HG02571 (cell line): ENCODE measurements around the gene SLC16A10.
"Not testable (repeated sequence)": the region's sequence is repeated elsewhere in the genome, so short reads cannot be mapped to it uniquely, and the experiment has no call there.

Source experiments
- ATAC-seq: cut with Tn5 transposase; IDR thresholded peaks from one replicate; pipeline ENCODE4 v1.9.1; 2021; ENCODE audit warnings: mild to moderate bottlenecking, moderate library complexity; ENCODE audit not compliant: unreplicated experiment

The SLC16A10 gene

DNA sequence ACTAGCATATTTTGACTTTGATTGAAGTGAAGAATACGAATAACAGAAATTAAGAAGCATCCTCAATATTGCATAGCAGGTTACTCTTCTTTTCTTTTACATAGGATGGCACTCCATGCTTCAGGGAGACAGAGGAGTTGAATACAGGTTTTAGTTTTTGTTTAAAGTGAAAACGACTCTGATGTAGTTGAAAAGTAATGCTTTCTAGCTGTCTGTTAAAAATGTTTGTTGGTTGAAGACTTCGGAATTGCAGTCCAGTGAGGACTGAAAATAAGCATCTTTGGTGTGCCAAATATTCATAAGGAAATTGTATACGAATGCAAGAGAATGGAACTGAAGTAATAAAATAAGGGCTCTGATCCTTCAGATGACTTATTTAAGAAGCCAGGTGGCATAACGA is 618 bp upstream of the SLC16A10 start:
- ATAC-seq: no peak

DNA sequence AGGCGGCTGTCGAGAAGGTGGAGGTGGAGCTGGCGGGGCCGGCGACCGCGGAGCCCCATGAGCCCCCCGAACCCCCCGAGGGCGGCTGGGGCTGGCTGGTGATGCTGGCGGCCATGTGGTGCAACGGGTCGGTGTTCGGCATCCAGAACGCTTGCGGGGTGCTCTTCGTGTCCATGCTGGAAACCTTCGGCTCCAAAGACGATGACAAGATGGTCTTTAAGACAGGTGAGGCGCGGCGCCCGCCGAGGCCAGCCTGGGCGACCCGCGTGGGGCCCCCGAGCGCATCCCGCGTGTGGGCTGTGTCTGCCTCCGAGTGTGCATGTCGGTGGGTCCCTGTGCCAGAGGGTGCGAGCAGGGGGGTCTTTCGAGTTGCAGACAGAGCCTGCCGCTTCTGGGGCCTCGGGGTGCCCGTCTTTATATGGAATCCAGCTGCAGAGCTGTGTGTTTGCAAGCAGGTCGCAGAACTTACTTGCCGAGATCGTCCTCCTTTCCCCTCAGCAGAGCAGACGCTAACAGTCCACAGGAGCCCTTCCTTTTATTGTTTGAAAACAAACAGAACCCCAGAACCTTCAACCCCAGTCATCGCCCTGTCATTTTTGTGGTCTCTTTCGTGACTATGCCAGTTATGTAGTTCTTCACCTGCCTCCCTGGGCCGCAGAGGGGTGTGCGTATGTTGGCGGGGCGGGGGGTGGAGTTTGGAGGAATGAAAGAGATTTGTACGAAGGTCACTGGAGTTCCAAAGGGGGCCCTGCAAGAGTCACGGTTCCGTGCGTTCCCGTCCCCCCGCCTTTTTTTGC is 766 bp downstream of the SLC16A10 start:
- peak; percentile 22 for ATAC-seq

DNA sequence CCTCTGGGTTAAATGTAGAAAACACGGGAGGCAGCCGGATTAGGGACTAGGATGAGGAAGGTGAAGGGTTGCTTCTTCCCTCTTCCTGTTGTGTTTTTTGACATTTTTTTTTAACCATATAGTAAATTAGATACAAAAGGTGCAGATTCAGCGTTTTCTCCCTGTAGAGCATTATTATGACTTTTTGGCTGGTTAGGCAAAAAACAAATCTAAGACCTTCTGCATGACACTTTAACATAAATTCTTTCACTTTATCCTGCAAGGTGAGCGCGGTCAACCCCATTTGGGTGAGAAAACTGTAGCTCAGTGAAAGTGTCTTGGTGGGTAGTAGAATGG is 1.3 kb downstream of the SLC16A10 start:
- ATAC-seq: no peak

DNA sequence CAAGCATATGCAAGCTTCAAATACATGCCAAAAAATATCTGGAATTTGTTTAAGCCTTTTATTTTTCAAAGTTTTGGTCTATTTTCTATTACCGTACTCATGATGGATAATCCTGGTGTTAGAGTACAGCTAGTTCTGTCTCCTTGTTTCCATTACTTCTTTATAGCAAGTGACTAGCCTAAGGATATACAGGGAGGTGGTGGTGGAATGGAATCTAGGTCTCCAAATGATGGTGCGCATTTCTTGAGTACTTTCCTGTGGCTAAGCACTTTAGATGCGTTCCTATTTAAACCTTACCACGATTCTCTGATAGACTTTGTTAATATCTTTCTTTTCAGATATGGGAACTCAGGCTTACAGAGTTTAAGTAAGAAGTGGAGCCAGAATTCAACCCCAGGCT is 3.5 kb downstream of the SLC16A10 start:
- ATAC-seq: no peak

DNA sequence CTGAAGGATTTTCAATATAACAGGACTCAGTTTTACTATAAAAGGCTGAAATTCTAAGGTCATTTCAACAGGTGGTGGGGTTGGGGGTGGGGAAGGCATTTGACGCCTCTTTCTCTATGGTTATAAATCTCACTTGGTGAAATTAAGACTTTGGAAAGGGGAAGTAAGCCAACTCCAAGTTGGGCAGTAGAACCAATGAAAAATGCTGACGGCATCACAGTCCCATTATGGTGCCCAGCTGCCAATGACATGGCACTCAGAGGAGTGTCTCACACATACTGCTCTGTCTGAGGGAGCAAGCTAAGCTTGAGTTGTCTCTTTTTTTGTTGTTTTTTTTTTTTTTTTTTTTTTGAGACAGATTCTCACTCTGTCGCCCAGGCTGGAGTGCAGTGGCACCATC is 4.7 kb downstream of the SLC16A10 start:
- ATAC-seq: no peak

DNA sequence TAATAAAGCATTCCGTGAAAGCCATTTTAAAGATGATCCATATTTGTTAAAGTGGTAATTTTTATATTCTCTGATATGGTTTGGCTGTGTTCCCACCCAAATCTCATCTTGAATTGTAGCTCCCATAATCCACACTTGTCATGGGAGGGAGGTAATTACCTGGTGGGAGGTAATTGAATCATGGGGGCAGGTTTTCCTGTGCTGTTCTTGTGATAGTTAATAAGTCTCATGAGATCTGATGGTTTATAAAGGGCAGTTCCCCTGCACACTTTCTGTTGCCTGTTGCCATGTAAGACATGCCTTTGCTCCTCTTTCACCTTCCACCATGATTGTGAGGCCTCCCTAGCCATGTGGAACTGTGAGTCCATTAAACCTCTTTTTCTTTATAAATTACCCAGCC is 8.2 kb downstream of the SLC16A10 start:
- ATAC-seq: not testable (repeated sequence)

DNA sequence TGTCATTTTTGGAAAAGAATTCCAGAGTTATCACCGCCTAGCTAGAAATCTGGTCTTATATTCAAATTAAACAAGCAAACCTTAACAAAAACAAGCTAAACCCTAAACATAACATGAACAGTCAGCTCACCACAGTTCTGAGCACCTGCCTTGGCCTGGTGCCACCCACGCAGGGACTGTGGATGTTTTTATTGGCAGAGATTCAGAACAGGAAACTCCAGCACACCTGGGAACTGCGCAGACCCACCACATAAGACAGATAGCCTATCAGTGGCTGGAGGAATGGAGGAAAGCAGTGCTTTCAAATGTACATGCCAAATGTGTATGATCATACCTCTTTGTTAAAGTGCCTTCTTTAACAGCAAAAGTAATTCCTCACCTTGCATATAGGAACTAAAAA is 8.9 kb downstream of the SLC16A10 start:
- ATAC-seq: no peak

DNA sequence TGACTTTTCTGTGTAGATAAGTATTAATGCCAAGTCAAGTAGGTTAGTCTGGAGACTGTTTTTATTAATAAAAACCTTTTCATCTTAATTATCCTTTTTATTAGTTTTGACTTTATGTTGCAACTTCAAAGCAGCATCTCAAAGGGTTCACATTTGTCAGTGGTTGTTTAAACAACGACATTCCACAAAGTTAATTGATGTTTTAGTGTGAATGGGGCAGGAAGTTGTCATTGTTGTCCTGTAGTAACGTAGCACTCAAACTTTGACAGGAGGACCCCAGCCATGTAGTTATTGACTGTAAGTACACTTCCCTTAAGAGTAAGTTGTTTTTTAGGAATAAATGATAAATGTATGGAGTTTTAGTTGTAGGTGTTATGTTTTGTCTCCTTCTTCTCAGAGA is 11.3 kb downstream of the SLC16A10 start:
- no peak for ATAC-seq

DNA sequence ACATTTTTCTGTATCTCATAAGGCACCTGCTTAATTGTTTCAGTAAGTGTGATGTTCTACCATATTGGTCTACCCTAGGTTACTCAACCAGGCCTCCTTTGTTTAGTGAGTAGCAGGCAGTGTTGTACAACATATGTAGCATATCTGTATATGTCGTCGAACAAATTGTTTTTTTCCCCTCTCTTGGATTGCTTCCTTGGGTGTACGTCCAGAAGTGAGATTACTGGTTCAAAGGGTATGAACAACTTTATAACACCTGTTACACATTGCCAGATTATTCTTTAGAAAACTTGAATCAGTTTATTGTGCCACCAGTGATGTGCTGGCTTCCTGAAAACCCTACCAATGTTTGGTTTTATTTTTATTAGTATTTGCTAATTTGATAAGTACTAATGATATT is 14.7 kb downstream of the SLC16A10 start:
- no peak for ATAC-seq

DNA sequence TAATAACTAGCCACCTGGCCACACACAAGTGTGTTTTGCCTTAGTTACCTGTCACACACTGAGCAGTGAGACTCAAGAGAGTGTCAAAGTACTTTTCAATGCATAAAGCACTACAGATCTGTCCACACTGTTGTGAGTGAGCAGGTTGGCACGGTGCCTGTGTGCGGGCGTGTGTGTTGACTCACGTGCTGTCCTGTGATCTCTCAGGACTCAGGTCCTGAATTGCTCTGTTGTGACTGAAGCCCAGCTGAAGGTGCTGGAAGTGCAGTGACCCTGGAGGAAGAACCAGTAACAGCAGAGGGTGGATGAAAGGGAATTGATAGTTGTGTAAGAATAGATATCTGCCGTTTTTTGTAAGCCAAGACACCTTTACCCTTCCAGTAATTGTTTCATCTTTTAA is 18.3 kb downstream of the SLC16A10 start:
- no peak for ATAC-seq

DNA sequence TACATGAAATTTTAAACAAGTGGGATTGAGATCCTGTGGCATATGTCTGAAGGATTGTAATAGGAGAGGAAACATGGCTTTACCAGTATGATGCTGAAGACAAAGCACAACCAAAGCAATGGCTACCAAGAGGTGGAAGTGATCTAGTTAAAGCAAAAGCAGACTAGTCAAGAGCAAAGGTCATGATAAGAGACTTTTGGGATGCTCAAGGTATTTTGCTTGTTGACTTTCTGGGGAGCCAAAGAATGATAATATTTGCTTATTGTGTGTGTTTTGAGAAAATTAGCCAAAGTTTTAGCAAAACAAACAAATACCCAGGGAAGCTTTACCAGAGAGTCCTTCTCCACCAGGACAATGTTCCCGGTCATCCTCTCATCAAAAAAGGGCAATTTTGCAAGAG is 20.3 kb downstream of the SLC16A10 start:
- ATAC-seq: no peak

DNA sequence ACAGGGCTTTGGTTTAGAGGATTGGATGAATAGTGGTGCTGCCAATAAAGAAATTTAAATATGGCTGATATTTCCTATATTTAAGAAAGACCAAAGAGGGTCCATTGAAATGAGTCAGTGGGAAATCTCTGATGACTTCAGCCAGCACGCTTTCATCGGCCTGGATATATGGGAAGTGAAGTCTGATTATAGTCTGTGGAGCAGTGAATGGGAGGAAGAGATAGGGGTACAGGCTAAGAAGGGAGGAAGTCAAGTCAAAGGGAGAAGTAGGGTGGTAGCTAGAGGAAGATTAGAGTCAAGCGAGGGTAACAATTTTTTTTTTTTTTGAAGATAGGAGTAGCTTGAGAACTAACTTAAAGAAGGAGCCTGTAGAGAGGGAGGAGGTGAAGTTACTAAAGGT is 22.7 kb downstream of the SLC16A10 start:
- ATAC-seq: no peak

DNA sequence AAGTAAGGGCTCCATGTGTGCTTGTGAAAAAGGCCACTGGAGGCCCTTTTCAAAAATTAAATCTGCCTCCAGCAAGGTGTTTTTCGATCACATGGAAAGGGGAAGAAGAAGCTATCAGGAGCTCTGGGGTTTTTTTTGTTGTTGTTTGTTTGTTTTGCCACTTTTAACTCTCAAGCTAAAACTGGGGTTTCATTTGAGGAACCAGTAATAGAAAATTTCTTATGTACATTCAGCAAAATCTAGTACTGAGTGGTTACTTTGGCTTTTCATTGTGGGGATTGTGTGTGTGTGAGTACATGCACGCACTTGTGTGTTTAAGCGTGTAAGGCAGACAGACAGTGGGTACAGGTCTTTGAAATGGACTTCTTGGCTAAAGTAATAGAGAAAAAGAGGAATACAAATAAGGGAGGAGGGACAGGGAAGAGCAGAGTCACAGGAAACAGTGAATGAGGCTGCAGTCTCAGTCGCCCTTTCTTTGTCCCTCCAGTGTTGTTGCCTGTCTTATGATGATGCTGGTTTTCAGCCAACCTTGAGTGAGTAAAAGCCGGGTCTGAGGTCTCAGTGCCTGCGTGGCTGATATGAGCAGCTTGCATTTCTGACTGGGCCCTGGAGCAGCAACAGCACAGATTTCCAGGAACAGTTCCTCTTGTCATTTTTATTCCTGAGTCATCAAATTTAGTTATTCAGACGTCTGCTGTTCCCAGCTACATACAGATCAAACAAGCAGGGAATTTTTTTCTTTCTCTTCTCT is 26.2 kb downstream of the SLC16A10 start:
- no peak for ATAC-seq

DNA sequence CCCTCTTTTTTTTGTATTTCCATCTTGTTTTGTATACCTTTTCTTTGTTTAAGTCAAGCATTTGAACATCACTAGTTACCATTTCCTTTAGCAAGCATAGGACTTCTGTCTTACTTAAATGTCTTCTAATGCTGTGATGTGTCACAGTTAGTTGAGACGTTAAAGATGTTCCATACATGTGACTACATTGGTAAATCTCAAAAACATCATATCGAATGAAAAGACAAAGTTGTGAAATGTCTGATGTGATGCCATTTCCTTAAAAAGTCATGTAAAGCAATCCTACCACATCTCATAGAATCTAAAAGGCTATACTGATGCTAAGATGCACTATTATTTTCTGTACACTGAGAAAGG is 26.8 kb downstream of the SLC16A10 start:
- ATAC-seq: no peak

DNA sequence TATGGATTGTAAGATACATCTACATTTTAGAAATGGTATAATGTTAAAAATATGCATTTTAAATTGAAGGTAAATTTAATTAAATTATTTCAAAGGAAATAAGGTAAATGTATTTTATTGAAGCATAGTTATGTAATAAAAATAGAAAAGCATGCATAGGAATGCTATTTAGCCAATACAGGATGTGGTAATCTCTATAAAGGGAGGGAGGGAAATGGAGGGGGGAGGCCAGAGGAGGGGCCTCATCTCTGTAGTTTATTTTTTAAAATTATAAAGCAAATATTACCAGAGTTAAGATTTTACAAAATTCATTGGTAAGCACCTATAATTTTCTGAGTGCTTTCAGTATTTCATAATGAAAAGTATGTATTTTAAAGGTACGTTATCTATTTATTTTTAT is 27.2 kb downstream of the SLC16A10 start:
- no peak for ATAC-seq

DNA sequence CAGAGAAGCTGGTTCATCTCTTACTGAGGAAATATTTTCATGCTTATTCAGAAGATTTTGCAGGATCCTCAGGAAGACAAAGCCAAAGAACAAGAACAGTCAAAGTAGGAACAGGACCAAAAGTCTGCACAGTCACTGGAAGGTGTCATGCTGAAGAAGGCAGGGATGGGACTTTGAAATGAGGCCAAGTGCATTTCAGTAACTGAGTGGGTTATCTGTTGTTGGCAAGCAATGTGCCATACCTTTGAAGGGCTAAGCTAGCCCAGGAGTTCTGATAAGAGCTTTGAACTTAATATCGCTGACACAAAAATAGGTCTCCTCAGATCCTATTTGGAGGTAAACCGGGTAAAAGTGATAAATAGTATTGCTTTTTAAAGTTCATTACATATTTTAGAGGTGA is 31.5 kb downstream of the SLC16A10 start:
- no peak for ATAC-seq

DNA sequence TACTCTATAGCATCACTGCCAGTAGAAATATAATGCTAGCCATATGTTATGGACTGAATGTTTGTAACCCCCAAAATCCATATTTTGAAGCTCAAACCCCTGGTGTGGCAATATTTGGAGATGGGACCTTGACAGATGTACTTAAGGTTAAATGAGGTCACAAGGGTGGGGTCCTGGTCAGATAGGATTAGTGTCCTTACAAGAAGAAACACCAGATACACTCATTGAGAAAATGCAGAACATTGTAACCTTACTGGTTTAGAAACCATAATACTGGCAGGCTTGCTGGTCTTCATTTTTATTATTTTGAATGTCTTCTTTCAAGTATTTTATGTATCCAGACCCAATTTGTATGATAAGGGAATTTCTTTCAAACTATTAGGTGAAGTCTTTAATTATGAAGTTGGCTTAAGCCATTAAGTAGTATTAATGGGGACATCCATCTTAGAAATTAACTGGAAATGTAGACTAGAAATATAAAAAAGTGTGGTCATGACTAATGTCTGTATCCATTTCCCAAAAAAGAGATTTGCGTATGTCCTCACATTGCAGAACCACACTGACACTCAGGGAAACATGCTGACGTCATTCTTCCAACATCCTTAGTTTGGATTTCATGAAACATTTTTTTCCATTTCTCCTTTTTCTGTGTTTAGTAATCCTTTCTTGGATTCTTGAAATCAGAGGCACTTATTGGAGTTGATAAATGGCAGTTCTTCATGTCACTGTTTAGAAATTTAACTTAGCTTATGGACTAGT is 32.4 kb downstream of the SLC16A10 start:
- no peak for ATAC-seq

DNA sequence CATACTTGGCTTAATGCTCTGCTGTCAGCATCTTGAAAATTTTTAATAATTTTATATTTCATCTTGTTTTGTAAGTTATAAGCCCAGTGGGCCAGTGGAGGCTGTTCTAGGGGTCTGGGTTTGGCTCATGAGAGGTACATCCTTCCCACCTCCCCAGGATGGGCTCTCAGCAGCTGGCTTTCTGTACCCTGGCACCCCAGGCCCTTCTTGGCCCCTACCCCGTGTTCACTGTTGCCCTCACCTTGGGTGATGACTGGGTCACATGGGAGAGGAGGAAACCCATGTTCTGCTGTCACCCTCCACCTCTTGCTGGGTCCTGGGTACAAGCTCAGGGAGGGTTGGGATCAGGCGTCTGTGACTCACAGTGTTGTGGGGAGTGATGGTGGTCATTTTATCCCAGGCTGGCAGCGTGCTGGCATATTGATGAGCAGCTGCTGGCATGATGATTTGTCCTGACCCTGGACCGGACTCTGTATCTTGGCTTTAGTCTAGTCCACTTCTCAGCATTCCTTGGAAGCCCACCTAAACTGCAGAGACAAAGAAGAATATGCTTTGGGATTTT is 34.6 kb downstream of the SLC16A10 start:
- ATAC-seq: no peak

DNA sequence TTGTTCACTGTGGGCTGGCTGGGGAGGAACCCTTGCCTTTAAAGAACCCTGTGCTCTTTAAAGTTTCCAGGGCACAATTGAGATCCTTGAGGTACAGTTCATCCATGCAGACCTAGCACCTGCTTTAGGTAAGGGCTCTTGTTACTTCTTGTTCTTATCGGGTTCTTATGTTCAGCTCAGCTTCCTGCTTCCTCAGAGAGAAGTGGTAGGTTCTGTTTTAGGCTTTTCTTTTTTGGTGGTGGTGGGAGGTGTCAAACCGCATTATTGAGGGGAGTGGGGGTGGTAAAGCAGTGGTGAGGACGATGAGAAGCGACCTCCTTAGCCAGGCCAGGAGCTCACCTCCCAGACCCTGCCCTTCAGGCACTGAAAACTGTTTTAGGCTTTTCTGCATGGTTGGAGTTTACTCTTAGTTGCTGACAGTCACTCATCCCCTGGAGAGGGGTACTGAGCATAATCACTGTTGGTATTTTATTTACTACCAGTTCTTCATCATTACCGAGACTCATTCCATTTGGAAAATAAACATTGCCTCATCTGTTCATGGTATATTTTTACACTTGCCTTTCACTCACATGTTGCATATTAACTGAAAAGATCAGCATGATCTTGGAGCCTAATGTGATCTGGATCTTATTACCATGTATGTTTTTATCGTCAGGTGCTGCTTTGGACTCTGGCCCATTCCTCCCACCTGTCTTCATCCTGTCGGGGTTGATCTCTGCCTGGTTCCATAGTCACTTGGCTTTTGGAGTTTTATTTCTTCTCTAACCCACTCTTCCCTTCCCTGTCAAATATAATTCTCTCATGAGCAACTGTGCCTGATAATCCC is 35.4 kb downstream of the SLC16A10 start:
- no peak for ATAC-seq

DNA sequence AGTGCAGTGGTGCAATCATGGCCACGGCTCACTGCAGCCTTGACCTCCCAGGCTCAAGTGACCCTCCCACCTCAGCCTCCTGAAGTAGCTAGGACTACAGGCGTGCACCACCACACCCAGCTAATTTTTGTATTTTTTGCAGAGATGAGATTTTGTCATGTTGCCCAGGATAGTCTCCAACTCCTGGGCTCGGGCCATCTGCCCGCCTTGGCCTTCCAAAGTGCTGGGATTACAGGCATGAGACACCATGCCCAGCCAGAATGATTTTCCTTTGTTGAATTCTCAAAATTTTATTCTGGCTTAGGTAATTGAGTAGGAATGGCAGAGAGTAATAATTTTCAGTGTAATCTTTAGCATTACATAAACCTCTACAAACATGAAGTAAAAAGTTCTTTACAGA is 37.1 kb downstream of the SLC16A10 start:
- ATAC-seq: no peak

DNA sequence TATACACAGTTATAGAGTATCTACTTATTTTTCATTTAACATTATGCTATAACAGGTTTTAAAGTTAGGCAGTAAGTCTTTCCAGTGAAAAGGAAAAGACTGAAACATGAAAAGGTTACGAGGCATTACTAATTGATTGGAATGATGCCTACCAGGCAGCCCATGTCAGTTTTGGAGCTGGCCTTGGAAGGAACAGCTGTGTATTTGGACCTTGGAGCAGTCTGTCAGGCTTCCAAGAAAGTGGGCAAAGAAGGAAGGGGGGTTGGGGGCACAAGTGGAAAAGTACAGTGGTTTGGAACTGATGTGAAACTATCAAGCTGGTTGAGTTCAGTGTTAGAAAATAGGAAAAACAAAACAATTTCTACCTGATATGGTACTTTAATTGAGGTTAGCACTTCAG is 41.7 kb downstream of the SLC16A10 start:
- no peak for ATAC-seq
